HepG2 (cell line): ENCODE data around the gene CREM. TPM values are rescaled to one million over a fixed set of nuclear protein-coding genes. Genes with fewer than 3 reads are reported as not detected.

Experiments used
- ATAC-seq: fragments of 200-7000 bp; cut with Tn5 transposase; 3 replicates; pipeline ENCODE4 v1.9.1; 2020; ENCODE audit warnings: mild to moderate bottlenecking, moderate library complexity
- BruUV-seq: library from RNA; stranded (reverse); fragments of 400-500 nt; replicated peaks from 2 replicates; lab custom pipeline; 2021; lab: Mats Ljungman, UMichigan
- CTCF ChIA-PET: fragments of 300-600 bp; formaldehyde crosslinking; extraction: SDS; loops from one replicate; lab custom pipeline; 2021; ENCODE audit warnings: low total read pairs, inconsistent platforms, low intra/inter-chr PET ratio; lab: Yijun Ruan, JAX
- POLR2A ChIA-PET: fragments of 350-600 bp; sonication (Branson Sonifier 250); formaldehyde crosslinking; loops from one replicate; lab custom pipeline; 2020; ENCODE audit warnings: antibody characterized with exemption, inconsistent platforms; lab: Yijun Ruan, JAX
- DNase-seq: peaks from one replicate; pipeline ENCODE4 v3.0.0-alpha.2; 2015; ENCODE audit warnings: low spot score
- FAIRE-seq: peaks from 3 replicates; lab custom pipeline; 2011; peaks lifted over from hg19 to GRCh38; lab: Jason Lieb, UNC
- H2AFZ ChIP-seq: one replicate; pipeline ENCODE4 v1.6.1; 2011; ENCODE audit warnings: low read length, inconsistent platforms
- H3K27ac ChIP-seq: fragments of 300-600 bp; 3 replicates; pipeline ENCODE4 v1.8.0; 2011; ENCODE audit warnings: mixed run types, mild to moderate bottlenecking, mixed read lengths, low read length, inconsistent platforms; ENCODE audit not compliant: insufficient read depth; ENCODE audit errors: extremely low read length
- H3K27me3 ChIP-seq, 2 experiments: fragments of 200-600 bp in 1 of 2; 2 replicates in 1 of 2; 3 replicates in 1 of 2; pipeline versions ENCODE4 v1.6.0 to v1.8.0; 2011; ENCODE audit warnings: low read length in 2 of 2, mild to moderate bottlenecking in 2 of 2, moderate library complexity in 2 of 2, inconsistent platforms in 1 of 2; ENCODE audit not compliant: insufficient read depth in 2 of 2, control insufficient read depth in 1 of 2
- H3K36me3 ChIP-seq, 2 experiments: fragments of 200-600 bp in 1 of 2; replicated peaks in 1 of 2; 2 replicates in 1 of 2; 3 replicates in 1 of 2; pipeline versions ENCODE4 v1.5.1 to v1.8.0; 2011; ENCODE audit warnings: low read length in 2 of 2, inconsistent platforms in 1 of 2; ENCODE audit not compliant: insufficient read depth in 2 of 2, control insufficient read depth in 1 of 2
- H3K4me1 ChIP-seq: 2 replicates; pipeline ENCODE4 v1.5.1; 2012; ENCODE audit warnings: low read length, inconsistent platforms; ENCODE audit not compliant: insufficient read depth
- H3K4me2 ChIP-seq: 2 replicates; pipeline ENCODE4 v1.6.0; 2011; ENCODE audit warnings: low read depth, low read length, inconsistent platforms
- H3K4me3 ChIP-seq, 3 experiments: fragments of 200-600 bp in 1 of 3; sonication (generic), shearing (Covaris generic) in 1 of 3; replicated peaks in 1 of 3; 2 replicates each; pipeline ENCODE4 v1.5.1; 2011 to 2016; ENCODE audit warnings: low read length in 3 of 3, inconsistent platforms in 2 of 3, low read depth in 2 of 3, mild to moderate bottlenecking in 2 of 3, control low read depth in 1 of 3, mixed read lengths in 1 of 3; ENCODE audit not compliant: insufficient read depth in 1 of 3
- H3K79me2 ChIP-seq: one replicate; pipeline ENCODE4 v1.6.1; 2011; ENCODE audit warnings: low read length, inconsistent platforms; ENCODE audit not compliant: insufficient read depth
- H3K9ac ChIP-seq: 2 replicates; pipeline ENCODE4 v1.6.0; 2011; ENCODE audit warnings: mild to moderate bottlenecking, low read depth, low read length, inconsistent platforms; ENCODE audit not compliant: insufficient read depth
- H3K9me3 ChIP-seq: 2 replicates; pipeline ENCODE4 v1.5.1; 2012; ENCODE audit warnings: mild to moderate bottlenecking, low read length
- H4K20me1 ChIP-seq: 2 replicates; pipeline ENCODE4 v1.6.0; 2011; ENCODE audit warnings: inconsistent platforms, mild to moderate bottlenecking, low read length, moderate library complexity; ENCODE audit not compliant: insufficient read depth
- ARHGAP35 ChIP-seq: sonication (generic); formaldehyde crosslinking; IDR thresholded peaks from 2 replicates; pipeline ENCODE4 v1.9.0; 2022; ENCODE audit warnings: mild to moderate bottlenecking, inconsistent platforms, moderate library complexity, missing genetic modification reagents, borderline replicate concordance
- CAMTA2 ChIP-seq: sonication (generic); formaldehyde crosslinking; IDR thresholded peaks from 2 replicates; pipeline ENCODE4 v1.4.0; 2020; ENCODE audit warnings: mild to moderate bottlenecking, missing genetic modification reagents, borderline replicate concordance
- EZH2 ChIP-seq: conservative IDR thresholded peaks from 2 replicates; pipeline ENCODE4 v1.6.1; 2012; ENCODE audit warnings: mild to moderate bottlenecking, low read depth, low read length, moderate library complexity
- GTF3A ChIP-seq: sonication (generic); formaldehyde crosslinking; conservative IDR thresholded peaks from 2 replicates; pipeline ENCODE4 v1.4.0; 2020; ENCODE audit warnings: mild to moderate bottlenecking, missing genetic modification reagents
- HNF4A ChIP-seq: sonication (generic); formaldehyde crosslinking; IDR thresholded peaks from 2 replicates; pipeline ENCODE4 v1.4.0; 2020; ENCODE audit warnings: missing genetic modification reagents
- MTA1 ChIP-seq: sonication (generic); formaldehyde crosslinking; IDR thresholded peaks from 2 replicates; pipeline ENCODE4 v1.4.0; 2020; ENCODE audit warnings: missing genetic modification reagents, mild to moderate bottlenecking, borderline replicate concordance
- NFE2L1 ChIP-seq: sonication (generic); formaldehyde crosslinking; IDR thresholded peaks from 2 replicates; pipeline ENCODE4 v1.4.0; 2020; ENCODE audit warnings: missing genetic modification reagents, mild to moderate bottlenecking, borderline replicate concordance
- RAD51 ChIP-seq: fragments of 450-650 bp; IDR thresholded peaks from 2 replicates; pipeline ENCODE4 v1.6.1; 2016; ENCODE audit warnings: borderline replicate concordance
- SKI ChIP-seq: fragments of 450-650 bp; IDR thresholded peaks from one replicate; pipeline ENCODE4 v1.6.1; 2018; ENCODE audit warnings: mild to moderate bottlenecking; ENCODE audit not compliant: partially characterized antibody
- ZFP1 ChIP-seq: IDR thresholded peaks from 2 replicates; pipeline ENCODE4 v1.6.1; 2016
- ZFY ChIP-seq: sonication (generic); formaldehyde crosslinking; IDR thresholded peaks from 2 replicates; pipeline ENCODE4 v1.4.0; 2020; ENCODE audit warnings: missing genetic modification reagents
- ZNF33B ChIP-seq: sonication (generic); formaldehyde crosslinking; IDR thresholded peaks from 2 replicates; pipeline ENCODE4 v1.5.1; 2020; ENCODE audit warnings: mild to moderate bottlenecking, missing genetic modification reagents
- ZNF350 ChIP-seq: sonication (generic); formaldehyde crosslinking; IDR thresholded peaks from 2 replicates; pipeline ENCODE4 v1.4.0; 2020; ENCODE audit warnings: mild to moderate bottlenecking, low read depth, missing genetic modification reagents, borderline replicate concordance
- ZNF549 ChIP-seq: sonication (generic); formaldehyde crosslinking; IDR thresholded peaks from 2 replicates; pipeline ENCODE4 v1.5.0; 2020; ENCODE audit warnings: missing genetic modification reagents
- ZNF619 ChIP-seq: sonication (generic); formaldehyde crosslinking; IDR thresholded peaks from 2 replicates; pipeline ENCODE4 v1.4.0; 2020; ENCODE audit warnings: mild to moderate bottlenecking, missing genetic modification reagents
- ZNF652 ChIP-seq: IDR thresholded peaks from 2 replicates; pipeline ENCODE4 v1.6.1; 2016; ENCODE audit warnings: low read depth, borderline replicate concordance
- ZNF678 ChIP-seq: sonication (generic); formaldehyde crosslinking; IDR thresholded peaks from 2 replicates; pipeline ENCODE4 v1.4.0; 2020; ENCODE audit warnings: mild to moderate bottlenecking, missing genetic modification reagents
- ZNF7 ChIP-seq: IDR thresholded peaks from 2 replicates; pipeline ENCODE4 v1.6.1; 2016; ENCODE audit warnings: missing biosample characterization, missing genetic modification reagents
- ZSCAN29 ChIP-seq: sonication (generic); formaldehyde crosslinking; conservative IDR thresholded peaks from 2 replicates; pipeline ENCODE4 v1.4.0; 2020; ENCODE audit warnings: mild to moderate bottlenecking, missing genetic modification reagents
- WGBS: methylation state at CpG from one replicate; pipeline ENCODE4 v1.1.6; 2017; ENCODE audit warnings: low lambda C conversion rate; 5-methylcytosine and 5-hydroxymethylcytosine counted together
- in situ Hi-C: cut with HindIII; loops from 2 replicates; pipeline ENCODE4 v1.10.0; 2017; ENCODE audit warnings: low pct_unique_long_range_greater_than_20kb; ENCODE audit not compliant: extremely low pct_ligation_motif_present
- intact Hi-C: fragments of 100-400 bp; cut with micrococcal nuclease; formaldehyde crosslinking; loops from one replicate; pipeline ENCODE4 v1.10.0; 2022; ENCODE audit not compliant: unreplicated experiment
- polyA plus RNA-seq, 8 experiments: library from polyadenylated mRNA; depleted of rRNA in 3 of 8; stranded (reverse) in 7 of 8; unstranded in 1 of 8; fragments of >200 nt; fragmentation: Illumina TruSeq in 4 of 8; extraction: Trizol in 4 of 8; gene quantifications; 2 replicates each; pipeline versions ENCODE4 v1.2.1 to v1.2.3, GENCODE V29; 2011 to 2016; ENCODE audit warnings: low read depth in 4 of 8, missing spikeins in 1 of 8, mixed read lengths in 1 of 8; ENCODE audit not compliant: insufficient read depth in 1 of 8
- total RNA-seq, 5 experiments: library from RNA; depleted of rRNA; stranded (reverse); fragments of >200 nt; fragmentation: Illumina TruSeq; extraction: Trizol; gene quantifications; 2 replicates each; pipeline ENCODE4 v1.2.3, GENCODE V29; 2016; ENCODE audit warnings: low read depth in 1 of 5
- TF ChIP-seq, protein P1 (sequence below): IDR thresholded peaks from 2 replicates; pipeline ENCODE4 v1.6.1; 2016; ENCODE audit warnings: low read depth
- TF ChIP-seq, protein P2 (sequence below): fragments of 450-650 bp; IDR thresholded peaks from 2 replicates; pipeline ENCODE4 v1.6.1; 2017; ENCODE audit warnings: mild to moderate bottlenecking

The CREM gene
- total and polyA plus RNA-seq, 2 of the 13 experiments (the other 11 are each of a cell fraction or from before 2014, with no cell fraction given), result 21.3 to 25.4 TPM

DNA sequence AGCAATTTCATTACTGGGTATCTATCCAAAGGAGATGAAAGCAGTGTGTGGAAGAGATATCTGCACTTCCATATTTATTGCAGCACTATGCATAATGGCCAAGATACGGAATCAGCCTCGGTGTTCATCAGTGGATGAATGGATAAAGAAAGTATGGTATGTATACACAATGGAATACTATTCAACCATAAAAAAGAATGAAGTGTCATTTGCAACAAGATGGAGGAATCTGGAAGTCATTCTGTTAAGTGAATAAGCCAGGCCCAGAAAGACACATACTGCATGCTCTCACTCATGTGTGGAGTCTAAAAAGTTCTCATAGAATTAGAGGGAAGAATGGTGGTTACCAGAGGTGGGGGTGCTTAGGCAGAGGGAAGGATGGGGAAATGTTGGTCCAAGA, 35.3 kb downstream of the CREM start (continued):
- TF ChIP-seq ZNF652 (CRISPR knock-in tag) (no peak), NFE2L1 (CRISPR knock-in tag) (no peak)

DNA sequence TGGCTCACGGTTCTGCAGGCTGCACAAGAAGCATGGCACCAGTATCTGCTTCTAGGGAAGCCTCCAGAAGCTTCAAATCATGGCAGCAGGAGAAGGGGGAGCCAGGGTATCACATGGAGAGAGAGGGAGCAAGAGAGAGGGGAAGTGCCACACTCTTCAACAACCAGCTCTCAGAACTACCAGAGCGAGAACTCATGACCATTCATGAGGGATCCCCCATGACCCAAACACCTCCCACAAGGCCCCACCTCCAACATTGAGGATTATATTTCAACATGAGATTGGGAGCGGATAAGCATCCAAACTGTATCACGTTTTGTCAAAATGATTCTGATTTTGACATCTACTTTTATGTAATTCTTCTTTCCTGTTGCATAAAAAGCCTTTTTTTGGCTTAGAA, 38.5 kb downstream of the CREM start:
- BruUV-seq, result no TSS peak
- POLR2A ChIA-PET, result interaction anchor here (0.6 kb wide), 1 partner anchor 10 kb away, joined by 3 read pairs; no protein-coding TSS in a partner anchor
- FAIRE-seq (no peak), DNase-seq (no peak), ATAC-seq (no peak)
- Histone ChIP-seq H2AFZ (no peak overlapping the region), H3K27ac (no peak overlapping the region), H3K4me3 (no peak overlapping the region), H3K4me1 (no peaks in the 10 kb centered on the region), H3K27me3 (no peaks in the 10 kb centered on the region), H3K9ac (no peak overlapping the region), H3K36me3 (no peaks in the 10 kb centered on the region), H3K79me2 (no peaks in the 10 kb centered on the region), H3K9me3 (no peaks in the 10 kb centered on the region), H3K4me2 (no peak overlapping the region), H4K20me1 (no peaks in the 10 kb centered on the region)
- CTCF ChIA-PET, result no interaction called here
- in situ Hi-C loops, result no loop called here
- WGBS, result 84% methylated on average over 4 of the region's 4 CpGs
- TF ChIP-seq ZFY (CRISPR knock-in tag), result no peak
- TF ChIP-seq MTA1 (CRISPR knock-in tag), result no peak
- TF ChIP-seq ZNF7 (CRISPR knock-in tag), result no peak
- TF ChIP-seq EZH2, result no peak
- no peak for TF ChIP-seq ZNF619 (CRISPR knock-in tag)
- no peak for TF ChIP-seq HNF4A (CRISPR knock-in tag)
- no peak for TF ChIP-seq ZNF549 (CRISPR knock-in tag)
- no peak for TF ChIP-seq RAD51
- TF ChIP-seq ZNF33B (CRISPR knock-in tag), result no peak
- no peak for TF ChIP-seq ZNF350
- no peak for TF ChIP-seq ZFP1 (CRISPR knock-in tag)
- TF ChIP-seq ZNF678 (CRISPR knock-in tag), result no peak
- TF ChIP-seq ZSCAN29 (CRISPR knock-in tag), result no peak
- no peak for TF ChIP-seq GTF3A (CRISPR knock-in tag)
- no peak for TF ChIP-seq ARHGAP35 (CRISPR knock-in tag)
- no peak for TF ChIP-seq SKI
- TF ChIP-seq, protein P1, sequence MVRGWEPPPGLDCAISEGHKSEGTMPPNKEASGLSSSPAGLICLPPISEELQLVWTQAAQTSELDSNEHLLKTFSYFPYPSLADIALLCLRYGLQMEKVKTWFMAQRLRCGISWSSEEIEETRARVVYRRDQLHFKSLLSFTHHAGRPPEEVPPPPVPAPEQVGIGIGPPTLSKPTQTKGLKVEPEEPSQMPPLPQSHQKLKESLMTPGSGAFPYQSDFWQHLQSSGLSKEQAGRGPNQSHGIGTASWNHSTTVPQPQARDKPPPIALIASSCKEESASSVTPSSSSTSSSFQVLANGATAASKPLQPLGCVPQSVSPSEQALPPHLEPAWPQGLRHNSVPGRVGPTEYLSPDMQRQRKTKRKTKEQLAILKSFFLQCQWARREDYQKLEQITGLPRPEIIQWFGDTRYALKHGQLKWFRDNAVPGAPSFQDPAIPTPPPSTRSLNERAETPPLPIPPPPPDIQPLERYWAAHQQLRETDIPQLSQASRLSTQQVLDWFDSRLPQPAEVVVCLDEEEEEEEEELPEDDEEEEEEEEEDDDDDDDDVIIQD (CRISPR knock-in tag), result no peak
- TF ChIP-seq, protein P2, sequence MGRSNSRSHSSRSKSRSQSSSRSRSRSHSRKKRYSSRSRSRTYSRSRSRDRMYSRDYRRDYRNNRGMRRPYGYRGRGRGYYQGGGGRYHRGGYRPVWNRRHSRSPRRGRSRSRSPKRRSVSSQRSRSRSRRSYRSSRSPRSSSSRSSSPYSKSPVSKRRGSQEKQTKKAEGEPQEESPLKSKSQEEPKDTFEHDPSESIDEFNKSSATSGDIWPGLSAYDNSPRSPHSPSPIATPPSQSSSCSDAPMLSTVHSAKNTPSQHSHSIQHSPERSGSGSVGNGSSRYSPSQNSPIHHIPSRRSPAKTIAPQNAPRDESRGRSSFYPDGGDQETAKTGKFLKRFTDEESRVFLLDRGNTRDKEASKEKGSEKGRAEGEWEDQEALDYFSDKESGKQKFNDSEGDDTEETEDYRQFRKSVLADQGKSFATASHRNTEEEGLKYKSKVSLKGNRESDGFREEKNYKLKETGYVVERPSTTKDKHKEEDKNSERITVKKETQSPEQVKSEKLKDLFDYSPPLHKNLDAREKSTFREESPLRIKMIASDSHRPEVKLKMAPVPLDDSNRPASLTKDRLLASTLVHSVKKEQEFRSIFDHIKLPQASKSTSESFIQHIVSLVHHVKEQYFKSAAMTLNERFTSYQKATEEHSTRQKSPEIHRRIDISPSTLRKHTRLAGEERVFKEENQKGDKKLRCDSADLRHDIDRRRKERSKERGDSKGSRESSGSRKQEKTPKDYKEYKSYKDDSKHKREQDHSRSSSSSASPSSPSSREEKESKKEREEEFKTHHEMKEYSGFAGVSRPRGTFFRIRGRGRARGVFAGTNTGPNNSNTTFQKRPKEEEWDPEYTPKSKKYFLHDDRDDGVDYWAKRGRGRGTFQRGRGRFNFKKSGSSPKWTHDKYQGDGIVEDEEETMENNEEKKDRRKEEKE, result no peak
- TF ChIP-seq CAMTA2, result no peak
- intact Hi-C loops, result no loop called here
